GM19240 (cell line): ENCODE data around the gene TRIM34.
"Not testable (repeated sequence)": the region's sequence is repeated elsewhere in the genome, so short reads cannot be mapped to it uniquely, and the experiment has no call there.

Experiments
- DNase-seq: peaks from one replicate; pipeline ENCODE4 v3.0.0; 2011; ENCODE audit warnings: low spot score; ENCODE audit not compliant: insufficient read length

TRIM34 gene

GRCh38 chr11:5684646-5685362 lies 60.0 kb downstream of the TRIM34 start, which contains the start of gene TRIM5:
TSS of gene TRIM5 (minus strand) at chr11:5685074. CDS start at chr11:5680177, 4,897 bp downstream.
- DNase-seq, result peak; percentile 85

- no peak for DNase-seq
These were observed 61.6 kb downstream of the TRIM34 start for GRCh38 chr11:5686426-5686825.

DNA sequence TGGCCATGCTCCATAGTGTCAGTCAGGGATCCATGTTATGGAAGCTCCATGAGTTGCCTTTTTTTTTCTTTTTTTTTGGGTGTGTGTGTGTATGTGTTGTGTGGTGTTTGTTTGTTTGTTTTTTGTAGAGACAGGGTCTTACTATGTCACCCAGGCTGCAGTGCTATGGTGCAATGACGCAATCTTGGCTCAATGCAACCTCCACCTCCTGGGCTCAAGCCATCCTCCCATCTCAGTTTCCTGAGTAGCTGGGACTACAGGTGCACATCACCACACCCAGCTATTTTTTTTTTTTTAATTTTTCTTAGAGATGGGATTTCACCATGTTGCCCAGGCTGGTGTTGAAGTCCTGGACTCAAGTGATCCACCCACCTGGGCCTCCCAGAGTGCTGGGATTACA lies 63.7 kb downstream of the TRIM34 start:
- DNase-seq, result no peak

DNA sequence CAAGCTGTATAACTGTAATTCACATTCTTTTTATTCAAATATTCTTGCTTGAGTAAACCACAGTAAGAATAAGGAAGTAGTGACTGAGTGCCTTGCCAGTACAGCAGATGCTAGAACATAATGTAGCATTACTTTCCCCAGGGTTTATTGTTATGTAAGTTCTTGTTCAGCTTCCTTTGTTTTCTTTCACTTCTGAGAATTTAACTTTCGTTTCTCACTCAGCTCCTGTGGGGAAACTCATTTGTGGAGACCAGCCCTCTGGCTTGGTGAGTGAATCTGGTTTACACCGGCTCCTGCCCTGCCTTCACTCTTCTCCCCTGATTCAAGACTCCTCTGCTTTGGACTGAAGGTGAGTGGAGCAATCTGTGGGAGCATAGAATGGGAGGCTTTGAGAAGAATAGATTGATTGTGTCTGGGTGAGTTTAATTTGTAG lies 64.8 kb downstream of the TRIM34 start, which contains the start of gene TRIM22:
TSS of gene TRIM22 (plus strand) at position 240 of the 433 bp plus-strand sequence. CDS start 6,443 bp downstream, outside the sequence.
- peak; percentile 51 for DNase-seq

- no peak for DNase-seq
These were observed 65.4 kb downstream of the TRIM34 start for GRCh38 chr11:5690216-5690615.

DNA sequence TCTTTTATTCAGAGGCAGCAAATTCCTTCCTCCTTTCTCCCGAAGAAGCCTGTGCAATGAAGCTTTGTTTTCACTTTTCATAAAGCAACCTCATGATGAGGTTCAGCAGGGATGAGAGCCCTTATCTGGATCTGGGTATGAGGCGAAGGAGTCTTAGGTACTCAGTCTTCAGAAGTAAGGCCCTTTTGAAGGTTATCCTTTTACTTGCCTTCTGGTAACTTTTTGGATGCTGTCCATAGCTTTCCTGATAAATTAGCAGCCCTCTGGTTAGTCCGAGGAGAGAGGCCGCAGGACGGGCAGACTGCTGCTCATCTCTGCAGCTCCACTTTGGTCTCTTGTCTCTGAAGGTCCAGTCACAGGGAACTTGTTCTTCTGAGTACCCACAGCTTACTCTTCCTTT lies 65.9 kb downstream of the TRIM34 start:
- DNase-seq, result no peak

GRCh38 chr11:5691238-5691963 lies 66.6 kb downstream of the TRIM34 start:
- DNase-seq, result not testable (repeated sequence)

DNA sequence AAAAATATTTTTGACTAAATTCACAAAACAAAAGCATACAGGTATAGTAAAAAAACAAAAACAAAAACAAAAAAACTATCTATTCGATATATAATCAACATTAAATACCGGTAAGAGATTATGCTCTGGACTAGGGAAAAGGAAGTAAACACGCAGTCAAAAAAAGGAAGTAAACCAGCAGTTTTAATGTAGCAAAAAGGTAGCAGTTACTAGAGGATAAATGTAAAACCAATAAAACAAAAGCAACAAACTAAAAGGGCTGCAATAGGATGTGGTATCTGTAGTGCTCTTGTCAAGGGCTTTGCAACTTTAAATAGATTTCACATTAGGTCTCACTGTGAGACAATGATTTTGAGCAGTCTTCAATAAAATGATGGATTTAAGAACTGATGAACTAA lies 67.2 kb downstream of the TRIM34 start:
- no peak for DNase-seq
